SU-DHL-6 (cell line): ENCODE measurements around the gene ADAMTS3.

Experiments used
- H2AFZ ChIP-seq: fragments of 200-600 bp; sonication (generic); 2 replicates; pipeline ENCODE4 v1.6.1; 2014; ENCODE audit warnings: low read depth, mild to moderate bottlenecking, moderate library complexity, mixed read lengths, antibody characterized with exemption, low read length; ENCODE audit not compliant: severe bottlenecking
- H3F3A ChIP-seq: fragments of 200-600 bp; shearing (Covaris generic); 2 replicates; pipeline ENCODE4 v1.6.0; 2016; ENCODE audit warnings: antibody characterized with exemption, mild to moderate bottlenecking; ENCODE audit not compliant: insufficient read depth
- H3K27ac ChIP-seq: fragments of 200-600 bp; sonication (generic); 2 replicates; pipeline ENCODE4 v1.5.1; 2016; ENCODE audit warnings: low read depth, mild to moderate bottlenecking, low read length, moderate library complexity, mixed read lengths
- H3K27me3 ChIP-seq: fragments of 200-600 bp; sonication (generic), shearing (Covaris generic); 2 replicates; pipeline ENCODE4 v1.6.0; 2014; ENCODE audit warnings: mild to moderate bottlenecking, low read length
- H3K36me3 ChIP-seq: fragments of 200-600 bp; sonication (generic); 2 replicates; pipeline ENCODE4 v1.6.1; 2014; ENCODE audit warnings: mild to moderate bottlenecking, low read length, mixed read lengths
- H3K4me2 ChIP-seq: fragments of 300-600, 200-600 bp; shearing (Covaris generic), sonication (generic); 2 replicates; pipeline ENCODE4 v1.6.0; 2014; ENCODE audit warnings: low read length, low read depth, mild to moderate bottlenecking; ENCODE audit not compliant: poor library complexity, severe bottlenecking
- H3K4me3 ChIP-seq: fragments of 200-600 bp; sonication (generic); 2 replicates; pipeline ENCODE4 v1.5.1; 2014; ENCODE audit warnings: antibody characterized with exemption, low read length, mild to moderate bottlenecking, mixed read lengths; ENCODE audit not compliant: insufficient read depth, poor library complexity, severe bottlenecking
- H3K79me2 ChIP-seq: fragments of 200-600 bp; sonication (generic); 2 replicates; pipeline ENCODE4 v1.6.1; 2014; ENCODE audit warnings: mild to moderate bottlenecking, low read length, moderate library complexity; ENCODE audit not compliant: insufficient read depth
- H3K9ac ChIP-seq: fragments of 200-600 bp; sonication (generic); 2 replicates; pipeline ENCODE4 v1.7.0; 2014; ENCODE audit warnings: mild to moderate bottlenecking, low read length
- H3K9me2 ChIP-seq: fragments of 200-600 bp; sonication (generic); replicated peaks from 2 replicates; pipeline ENCODE4 v1.6.1; 2014; ENCODE audit warnings: low read length; ENCODE audit not compliant: insufficient read depth
- H3K9me3 ChIP-seq: fragments of 200-600 bp; sonication (generic); 2 replicates; pipeline ENCODE4 v1.6.1; 2014; ENCODE audit warnings: low read length, mixed read lengths; ENCODE audit not compliant: insufficient read depth
- H4K20me1 ChIP-seq: fragments of 200-600 bp; sonication (generic); 2 replicates; pipeline ENCODE4 v1.6.1; 2014; ENCODE audit warnings: low read depth, mild to moderate bottlenecking, antibody characterized with exemption, low read length, moderate library complexity, mixed read lengths
- EZH2phosphoT487 ChIP-seq: fragments of 200-600 bp; sonication (generic), shearing (Covaris generic); conservative IDR thresholded peaks from 2 replicates; pipeline ENCODE4 v1.6.1; 2018; ENCODE audit warnings: mild to moderate bottlenecking, antibody characterized with exemption, low read length, moderate library complexity, mixed read lengths
- TF ChIP-seq, protein P1 (sequence below): fragments of 200-600 bp; sonication (generic); IDR thresholded peaks from one replicate; pipeline ENCODE4 v1.5.1; 2017; ENCODE audit warnings: antibody characterized with exemption, mild to moderate bottlenecking, low read length, moderate library complexity; ENCODE audit not compliant: insufficient read depth, poor library complexity, severe bottlenecking

Gene ADAMTS3

DNA sequence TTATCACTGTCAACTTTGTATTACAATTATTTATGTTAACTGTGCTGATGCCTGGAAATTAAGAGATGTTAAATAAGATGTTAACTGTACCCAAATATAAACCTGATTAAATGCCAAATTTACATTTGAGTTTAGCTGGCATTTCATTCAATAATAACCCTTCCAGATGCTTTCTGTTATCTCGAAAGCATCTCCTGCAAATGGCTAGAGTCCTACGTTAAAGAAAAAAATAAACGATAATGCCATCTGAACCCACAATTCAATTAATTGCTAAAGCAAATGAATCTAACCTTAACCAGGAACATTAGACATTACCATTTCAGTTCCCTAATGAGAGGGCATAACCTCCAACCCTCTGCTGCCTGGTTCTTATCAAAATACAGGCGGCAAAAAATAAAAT lies 145.0 kb downstream of the ADAMTS3 start:
- Histone ChIP-seq H3K4me3 (no peak overlapping the region), H4K20me1 (no peaks in the 10 kb centered on the region), H3K9ac (no peak overlapping the region), H3K9me3 (no peaks in the 10 kb centered on the region), H3K9me2 (no peaks in the 10 kb centered on the region), H2AFZ (no peak overlapping the region), H3K36me3 (no peaks in the 10 kb centered on the region), H3K4me2 (no peak overlapping the region), H3F3A (no peaks in the 10 kb centered on the region), H3K27ac (no peak overlapping the region), H3K79me2 (no peaks in the 10 kb centered on the region), H3K27me3 (no peaks in the 10 kb centered on the region)
- TF ChIP-seq EZH2phosphoT487 = no peak
- TF ChIP-seq, protein P1, sequence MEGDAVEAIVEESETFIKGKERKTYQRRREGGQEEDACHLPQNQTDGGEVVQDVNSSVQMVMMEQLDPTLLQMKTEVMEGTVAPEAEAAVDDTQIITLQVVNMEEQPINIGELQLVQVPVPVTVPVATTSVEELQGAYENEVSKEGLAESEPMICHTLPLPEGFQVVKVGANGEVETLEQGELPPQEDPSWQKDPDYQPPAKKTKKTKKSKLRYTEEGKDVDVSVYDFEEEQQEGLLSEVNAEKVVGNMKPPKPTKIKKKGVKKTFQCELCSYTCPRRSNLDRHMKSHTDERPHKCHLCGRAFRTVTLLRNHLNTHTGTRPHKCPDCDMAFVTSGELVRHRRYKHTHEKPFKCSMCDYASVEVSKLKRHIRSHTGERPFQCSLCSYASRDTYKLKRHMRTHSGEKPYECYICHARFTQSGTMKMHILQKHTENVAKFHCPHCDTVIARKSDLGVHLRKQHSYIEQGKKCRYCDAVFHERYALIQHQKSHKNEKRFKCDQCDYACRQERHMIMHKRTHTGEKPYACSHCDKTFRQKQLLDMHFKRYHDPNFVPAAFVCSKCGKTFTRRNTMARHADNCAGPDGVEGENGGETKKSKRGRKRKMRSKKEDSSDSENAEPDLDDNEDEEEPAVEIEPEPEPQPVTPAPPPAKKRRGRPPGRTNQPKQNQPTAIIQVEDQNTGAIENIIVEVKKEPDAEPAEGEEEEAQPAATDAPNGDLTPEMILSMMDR = no peak

DNA sequence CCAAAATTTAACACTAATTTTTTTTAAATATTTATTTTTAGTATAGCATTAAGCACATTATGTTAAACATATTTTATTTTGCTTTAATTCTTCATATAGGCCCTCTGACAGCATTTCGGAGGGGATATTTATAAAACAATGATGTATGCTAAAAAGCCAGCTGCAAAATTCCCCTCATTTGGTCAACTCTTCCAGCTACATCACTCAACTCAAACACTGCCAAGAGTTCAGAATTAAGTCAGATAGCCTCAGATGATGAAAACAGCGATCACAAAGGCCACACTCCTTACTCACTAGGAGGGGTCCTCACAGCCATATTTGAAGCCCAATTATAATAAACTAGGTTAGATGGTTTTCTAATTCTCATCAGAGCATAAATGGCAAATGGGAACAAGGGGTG lies 146.6 kb downstream of the ADAMTS3 start:
- no peak for TF ChIP-seq EZH2phosphoT487
- TF ChIP-seq, protein P1 = no peak
- H3K9me2 ChIP-seq = no peaks in the 10 kb centered on the region
- H3F3A ChIP-seq = no peaks in the 10 kb centered on the region
- no peaks in the 10 kb centered on the region for H3K27me3 ChIP-seq
- no peak overlapping the region for H2AFZ ChIP-seq
- H3K79me2 ChIP-seq = no peaks in the 10 kb centered on the region
- no peak overlapping the region for H3K4me3 ChIP-seq
- no peak overlapping the region for H3K4me2 ChIP-seq
- H3K9me3 ChIP-seq = no peaks in the 10 kb centered on the region
- H3K27ac ChIP-seq = no peak overlapping the region
- no peaks in the 10 kb centered on the region for H4K20me1 ChIP-seq
- no peaks in the 10 kb centered on the region for H3K36me3 ChIP-seq
- no peak overlapping the region for H3K9ac ChIP-seq

DNA sequence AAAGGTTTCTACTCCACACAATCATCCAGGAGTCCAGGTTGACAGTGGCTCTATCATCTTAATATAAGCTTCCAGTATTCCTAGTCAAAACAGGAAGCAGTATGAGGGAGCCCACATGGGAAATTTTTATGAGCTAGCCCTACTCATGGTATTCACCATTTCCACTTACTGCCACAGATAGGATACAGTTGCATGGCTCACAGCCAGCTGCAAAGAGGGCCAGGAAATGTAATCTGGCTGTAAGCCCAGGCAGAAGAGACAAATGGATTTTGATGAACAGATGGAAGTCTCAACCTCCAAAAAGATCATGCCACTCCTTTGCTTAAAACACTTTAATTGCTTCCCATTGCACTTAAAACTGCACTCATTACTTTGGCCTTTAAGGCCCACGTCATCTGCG lies 150.6 kb downstream of the ADAMTS3 start:
- no peak overlapping the region for H3K4me3 ChIP-seq

More for the DNA sequence above, 150.6 kb downstream of the ADAMTS3 start:
- TF ChIP-seq, protein P1 = no peak
- TF ChIP-seq EZH2phosphoT487 = no peak
- Histone ChIP-seq H2AFZ (no peak overlapping the region), H3K4me2 (no peak overlapping the region), H3K9ac (no peak overlapping the region), H3K27ac (no peak overlapping the region), H3K27me3 (no peaks in the 10 kb centered on the region), H3K9me3 (no peaks in the 10 kb centered on the region), H3F3A (no peaks in the 10 kb centered on the region), H4K20me1 (no peaks in the 10 kb centered on the region), H3K36me3 (no peaks in the 10 kb centered on the region), H3K79me2 (no peaks in the 10 kb centered on the region), H3K9me2 (no peaks in the 10 kb centered on the region)
